HCT116 (cell line): Measurements from ENCODE around the gene SSH2. TPM values are rescaled to one million over a fixed set of nuclear protein-coding genes. Genes with fewer than 3 reads are reported as not detected.

Experiments used
- ATAC-seq: fragments of 200-7000 bp; cut with Tn5 transposase; 2 replicates; pipeline ENCODE4 v1.9.1; 2020; ENCODE audit warnings: mild to moderate bottlenecking, moderate library complexity
- BruUV-seq: library from RNA; stranded (reverse); fragments of 400-500 nt; replicated peaks from 2 replicates; lab custom pipeline; 2021; lab: Mats Ljungman, UMichigan
- CTCF ChIA-PET: fragments of 300-600 bp; sonication (Branson Sonifier 250); formaldehyde crosslinking; loops from one replicate; lab custom pipeline; 2021; ENCODE audit warnings: antibody characterized with exemption; lab: Charles Lee
- POLR2A ChIA-PET: fragments of 300-600, 350-600 bp; sonication (Branson Sonifier 250); formaldehyde crosslinking; loops from one replicate; lab custom pipeline; 2021; ENCODE audit warnings: antibody characterized with exemption; lab: Charles Lee
- RAD21 ChIA-PET, 2 experiments: fragments of 300-600 bp; sonication (Branson Sonifier 250); formaldehyde crosslinking; loops; one replicate each; lab custom pipeline; 2023; ENCODE audit warnings: low total read pairs in 2 of 2; ENCODE audit not compliant: uncharacterized antibody in 2 of 2, unreplicated experiment in 2 of 2, low non-redundant PET in 1 of 2; lab: Charles Lee
- DNase-seq: peaks from one replicate; pipeline ENCODE4 v3.0.0-alpha.2; 2010; ENCODE audit warnings: low read depth, low spot score
- H2AFZ ChIP-seq: fragments of 200-600 bp; shearing (Covaris generic), sonication (generic); 2 replicates; pipeline ENCODE4 v1.6.1; 2017; ENCODE audit warnings: low read depth, mixed run types, mixed read lengths, antibody characterized with exemption, low read length; ENCODE audit not compliant: poor library complexity, severe bottlenecking
- H3K27ac ChIP-seq: 2 replicates; pipeline ENCODE4 v1.5.1; 2012; ENCODE audit warnings: low read depth, low read length
- H3K27me3 ChIP-seq: fragments of 200-600 bp; sonication (generic); 2 replicates; pipeline ENCODE4 v1.6.1; 2016; ENCODE audit warnings: mixed run types, low read length, mixed read lengths; ENCODE audit not compliant: insufficient read depth
- H3K36me3 ChIP-seq, 2 experiments: fragments of 200-500 bp in 1 of 2; fragments of 200-600 bp in 1 of 2; sonication (Bioruptor generic) in 1 of 2; sonication (generic) in 1 of 2; 2 replicates each; pipeline versions ENCODE4 v1.5.1 to v1.6.1; 2014 to 2016; ENCODE audit warnings: low read length in 2 of 2, inconsistent platforms in 1 of 2, mixed read lengths in 1 of 2, mixed run types in 1 of 2; ENCODE audit not compliant: insufficient read depth in 2 of 2, control insufficient read depth in 1 of 2
- H3K4me1 ChIP-seq, 2 experiments: fragments of 200-600 bp in 1 of 2; sonication (generic) in 1 of 2; 2 replicates each; pipeline versions ENCODE4 v1.5.1 to v1.6.1; 2012 to 2017; ENCODE audit warnings: low read length in 2 of 2, inconsistent platforms in 1 of 2, mild to moderate bottlenecking in 1 of 2, mixed read lengths in 1 of 2, mixed run types in 1 of 2, moderate library complexity in 1 of 2; ENCODE audit not compliant: insufficient read depth in 2 of 2, control insufficient read depth in 1 of 2
- H3K4me2 ChIP-seq: fragments of 200-600 bp; sonication (generic); 2 replicates; pipeline ENCODE4 v1.6.1; 2017; ENCODE audit warnings: mixed run types, low read length, mixed read lengths
- H3K4me3 ChIP-seq, 2 experiments: fragments of 200-600 bp in 1 of 2; sonication (generic) in 1 of 2; replicated peaks in 1 of 2; 2 replicates each; pipeline ENCODE4 v1.5.1; 2011 to 2016; ENCODE audit warnings: low read length in 2 of 2, control low read depth in 1 of 2, low read depth in 1 of 2, mild to moderate bottlenecking in 1 of 2, mixed read lengths in 1 of 2, mixed run types in 1 of 2
- H3K79me2 ChIP-seq: fragments of 200-600 bp; sonication (generic); 2 replicates; pipeline ENCODE4 v1.6.1; 2017; ENCODE audit warnings: mild to moderate bottlenecking, mixed run types, low read length, moderate library complexity, mixed read lengths; ENCODE audit not compliant: insufficient read depth
- H3K9ac ChIP-seq: fragments of 200-600 bp; sonication (generic); 2 replicates; pipeline ENCODE4 v1.6.1; 2016; ENCODE audit warnings: low read length, mixed read lengths
- H3K9me2 ChIP-seq: fragments of 200-600 bp; sonication (generic), shearing (Covaris generic); 2 replicates; pipeline ENCODE4 v1.6.1; 2017; ENCODE audit warnings: mixed run types, mild to moderate bottlenecking, moderate library complexity; ENCODE audit not compliant: insufficient read depth
- H3K9me3 ChIP-seq, 2 experiments: fragments of 200-500 bp in 1 of 2; fragments of 200-600 bp in 1 of 2; sonication (Bioruptor generic) in 1 of 2; sonication (generic) in 1 of 2; 2 replicates each; pipeline ENCODE4 v1.6.1; 2014 to 2017; ENCODE audit warnings: low read length in 2 of 2, mixed read lengths in 2 of 2, inconsistent platforms in 1 of 2, low read depth in 1 of 2, mild to moderate bottlenecking in 1 of 2, mixed run types in 1 of 2, moderate library complexity in 1 of 2; ENCODE audit not compliant: control insufficient read depth in 1 of 2, insufficient read depth in 1 of 2
- H4K20me1 ChIP-seq: fragments of 200-600 bp; sonication (generic), shearing (Covaris generic); 2 replicates; pipeline ENCODE4 v1.6.1; 2017; ENCODE audit warnings: mixed run types, mild to moderate bottlenecking, moderate library complexity; ENCODE audit not compliant: insufficient read depth
- ATF3 ChIP-seq: IDR thresholded peaks from 2 replicates; pipeline ENCODE4 v1.6.1; 2012
- CEBPB ChIP-seq: IDR thresholded peaks from 2 replicates; pipeline ENCODE4 v1.6.1; 2012; ENCODE audit warnings: low read depth
- CTCF ChIP-seq, 3 experiments: fragments of 200-600 bp in 1 of 3; sonication (generic) in 1 of 3; IDR thresholded peaks in 2 of 3; conservative IDR thresholded peaks in 1 of 3; 2 replicates each; pipeline ENCODE4 v1.5.1; 2012 to 2017; ENCODE audit warnings: low read depth in 2 of 3, low read length in 2 of 3, antibody characterized with exemption in 1 of 3, borderline replicate concordance in 1 of 3, control low read depth in 1 of 3, mild to moderate bottlenecking in 1 of 3, mixed read lengths in 1 of 3, mixed run types in 1 of 3, moderate library complexity in 1 of 3; ENCODE audit not compliant: insufficient read depth in 1 of 3
- ELF1 ChIP-seq: IDR thresholded peaks from 2 replicates; pipeline ENCODE4 v1.6.1; 2012; ENCODE audit warnings: low read depth, borderline replicate concordance
- FOSL1 ChIP-seq: IDR thresholded peaks from 2 replicates; pipeline ENCODE4 v1.6.1; 2012; ENCODE audit warnings: low read depth
- JUND ChIP-seq: IDR thresholded peaks from 2 replicates; pipeline ENCODE4 v1.6.1; 2012
- POLR2A ChIP-seq: IDR thresholded peaks from 2 replicates; pipeline ENCODE4 v1.7.0; 2011; ENCODE audit warnings: borderline replicate concordance; ENCODE audit not compliant: insufficient read depth, insufficient read length; ENCODE audit errors: extremely low read depth
- RAD21 ChIP-seq: IDR thresholded peaks from 2 replicates; pipeline ENCODE4 v1.6.1; 2012; ENCODE audit warnings: low read depth, mild to moderate bottlenecking
- REST ChIP-seq: IDR thresholded peaks from 2 replicates; pipeline ENCODE4 v1.6.1; 2012; ENCODE audit warnings: low read depth
- YY1 ChIP-seq: IDR thresholded peaks from 2 replicates; pipeline ENCODE4 v1.6.1; 2011; ENCODE audit warnings: low read length, low read depth, moderate library complexity, mild to moderate bottlenecking; ENCODE audit not compliant: insufficient replicate concordance; ENCODE audit errors: extremely low read depth
- ZBTB33 ChIP-seq: IDR thresholded peaks from 2 replicates; pipeline ENCODE4 v1.6.1; 2011; ENCODE audit warnings: mild to moderate bottlenecking, low read length, moderate library complexity; ENCODE audit not compliant: insufficient replicate concordance; ENCODE audit errors: extremely low read depth
- intact Hi-C: fragments of 100-400 bp; cut with micrococcal nuclease; formaldehyde crosslinking; loops from 2 replicates; pipeline ENCODE4 v1.10.0; 2022
- total RNA-seq: library from RNA; stranded (reverse); gene quantifications from one replicate; pipeline ENCODE4 v1.2.1, GENCODE V29; 2021; ENCODE audit not compliant: unreplicated experiment

Gene SSH2
- total RNA-seq, 1 experiment from 2014 or later = 17.0 TPM

- Histone ChIP-seq H3K4me2 (no peak overlapping the region), H3K9me3 (no peaks in the 10 kb centered on the region), H3K79me2 (no peaks in the 10 kb centered on the region), H3K9me2 (no peaks in the 10 kb centered on the region), H3K9ac (no peak overlapping the region), H3K4me3 (no peak overlapping the region), H3K27ac (no peak overlapping the region), H3K36me3 (no peaks in the 10 kb centered on the region), H3K27me3 (no peaks in the 10 kb centered on the region), H2AFZ (no peak overlapping the region), H4K20me1 (no peaks in the 10 kb centered on the region), H3K4me1 (peaks cover 5 to 15% of the 10 kb centered on the region in 2 experiments; a peak in 2 of 4 replicates)
- TF ChIP-seq RAD21 (no peak), POLR2A (no peak), JUND (no peak)
- intact Hi-C loops = no loop called here
- ChIA-PET POLR2A (no interaction called here), RAD21 (no interaction called here), CTCF (no interaction called here)
- BruUV-seq = no TSS peak
- DNase-seq (no peak), ATAC-seq (no peak)
Measured at GRCh38 chr17:29710520-29710884, 219.5 kb downstream of the SSH2 start.

- ATAC-seq (no peak), DNase-seq (no peak)
- Histone ChIP-seq H3K9me2 (no peaks in the 10 kb centered on the region), H3K4me2 (no peak overlapping the region), H4K20me1 (no peaks in the 10 kb centered on the region), H3K27ac (no peak overlapping the region), H3K4me3 (no peak overlapping the region), H3K9ac (no peak overlapping the region), H3K36me3 (no peaks in the 10 kb centered on the region), H3K9me3 (no peaks in the 10 kb centered on the region), H3K27me3 (no peaks in the 10 kb centered on the region), H3K4me1 (peaks cover 5 to 15% of the 10 kb centered on the region in 2 experiments; a peak in 2 of 4 replicates), H3K79me2 (no peaks in the 10 kb centered on the region), H2AFZ (no peak overlapping the region)
- TF ChIP-seq YY1 (no peak), ZBTB33 (no peak), POLR2A (no peak), REST (no peak), ELF1 (no peak), ATF3 (no peak), CEBPB (no peak), FOSL1 (no peak), CTCF (IDR thresholded peaks at IDR 0.05 in 2 of 3, conservative IDR thresholded peaks at IDR 0.05 in 1 of 3; ENCODE audit: borderline replicate concordance in 1 of 3, insufficient read depth in 1 of 3, low read depth in 2 of 3, low read length in 2 of 3) (no peak)
- intact Hi-C loops = no loop called here
- RAD21 ChIA-PET = no interaction called here
- BruUV-seq = no TSS peak
- CTCF ChIA-PET = no interaction called here
- POLR2A ChIA-PET = no interaction called here
Measured at GRCh38 chr17:29709866-29710519, 220.0 kb downstream of the SSH2 start.
